Activated CD4-positive, CD25-positive, alpha-beta regulatory T cell treated with anti-CD3 and anti-CD28 coated beads, Interleukin-2, amount 50 U/mL, for 16 hours (primary cell): ENCODE data around the gene POLR2F.
"Not testable (repeated sequence)": the region's sequence is repeated elsewhere in the genome, so short reads cannot be mapped to it uniquely, and the experiment has no call there.

ENCODE experiments used
- DNase-seq: peaks from one replicate; pipeline ENCODE4 v3.0.0-alpha.2; 2020; ENCODE audit warnings: low read depth, low spot score

Gene POLR2F

GRCh38 chr22:37953062-37953436 is 450 bp upstream of the POLR2F start:
- DNase-seq, result no peak

- no peak for DNase-seq
Observed at GRCh38 chr22:37954686-37955085, 1.2 kb downstream of the POLR2F start.

- not testable (repeated sequence) for DNase-seq
Observed at GRCh38 chr22:37955825-37956397, 2.4 kb downstream of the POLR2F start.

- no peak for DNase-seq
Observed at GRCh38 chr22:37957232-37957631, 3.7 kb downstream of the POLR2F start.

GRCh38 chr22:37959231-37959825 is 5.8 kb downstream of the POLR2F start:
- DNase-seq, result no peak

- no peak for DNase-seq
Observed at GRCh38 chr22:37961062-37961461, 7.6 kb downstream of the POLR2F start.

GRCh38 chr22:37965940-37966664 is 12.6 kb downstream of the POLR2F start:
- DNase-seq, result no peak

- DNase-seq, result no peak
Observed at GRCh38 chr22:37967147-37967546, 13.6 kb downstream of the POLR2F start.

GRCh38 chr22:37967637-37968451 is 14.3 kb downstream of the POLR2F start:
- no peak for DNase-seq

- DNase-seq, result no peak
Observed at GRCh38 chr22:37968452-37969251, 15.2 kb downstream of the POLR2F start.

GRCh38 chr22:37970864-37971263 is 17.4 kb downstream of the POLR2F start:
- DNase-seq, result no peak

- no peak for DNase-seq
Observed at GRCh38 chr22:37971475-37972434, 18.3 kb downstream of the POLR2F start.

- no peak for DNase-seq
Observed at GRCh38 chr22:37972527-37972926, 19.0 kb downstream of the POLR2F start.

GRCh38 chr22:37973271-37974170 is 20.0 kb downstream of the POLR2F start:
- DNase-seq, result no peak

GRCh38 chr22:37975153-37975552 is 21.7 kb downstream of the POLR2F start:
- DNase-seq, result no peak

GRCh38 chr22:37976022-37976421 is 22.5 kb downstream of the POLR2F start:
- not testable (repeated sequence) for DNase-seq

GRCh38 chr22:37976547-37976946 is 23.0 kb downstream of the POLR2F start:
- no peak for DNase-seq

- no peak for DNase-seq
Observed at GRCh38 chr22:37979782-37980181, 26.3 kb downstream of the POLR2F start.
